GM23338 (cell line): ENCODE data around the gene TUB.

Experiments
- ETS1 ChIP-seq: IDR thresholded peaks from 2 replicates; pipeline ENCODE4 v1.6.1; 2016; ENCODE audit warnings: antibody characterized with exemption
- EZH2 ChIP-seq: fragments of 200-600 bp; sonication (generic); IDR thresholded peaks from one replicate; pipeline ENCODE4 v1.8.0; 2017; ENCODE audit warnings: antibody characterized with exemption, mild to moderate bottlenecking, low read depth; ENCODE audit not compliant: unreplicated experiment
- EZH2phosphoT487 ChIP-seq: fragments of 200-600 bp; sonication (generic); IDR thresholded peaks from one replicate; pipeline ENCODE4 v1.8.1; 2018; ENCODE audit warnings: antibody characterized with exemption; ENCODE audit not compliant: unreplicated experiment
- JUNB ChIP-seq: IDR thresholded peaks from one replicate; pipeline ENCODE4 v1.6.1; 2016; ENCODE audit warnings: antibody characterized with exemption; ENCODE audit not compliant: unreplicated experiment
- POLR2AphosphoS5 ChIP-seq: IDR thresholded peaks from 2 replicates; pipeline ENCODE4 v1.6.1; 2016; ENCODE audit warnings: antibody characterized with exemption, low read depth
- STAT1 ChIP-seq: IDR thresholded peaks from one replicate; pipeline ENCODE4 v1.6.1; 2016; ENCODE audit warnings: antibody characterized with exemption; ENCODE audit not compliant: unreplicated experiment
- ZNF114 ChIP-seq: fragments of 250-450 bp; sonication (Bioruptor Pico); IDR thresholded peaks from 2 replicates; pipeline ENCODE4 v1.5.0; 2020; ENCODE audit warnings: mild to moderate bottlenecking, moderate library complexity
- ZNF331 ChIP-seq: fragments of 250-450 bp; sonication (Bioruptor Pico); IDR thresholded peaks from 2 replicates; pipeline ENCODE4 v1.5.0; 2020; ENCODE audit warnings: low read depth, mild to moderate bottlenecking, moderate library complexity
- TF ChIP-seq, protein P1 (sequence below), 2 experiments: fragments of 200-600 bp in 1 of 2; sonication (generic) in 1 of 2; conservative IDR thresholded peaks; 2 replicates each; pipeline versions ENCODE4 v1.5.1 to v1.6.1; 2016 to 2017; ENCODE audit warnings: antibody characterized with exemption in 2 of 2, low read depth in 2 of 2, mild to moderate bottlenecking in 2 of 2, moderate library complexity in 1 of 2
- TF ChIP-seq, protein P2 (sequence below): IDR thresholded peaks from one replicate; pipeline ENCODE4 v1.6.1; 2018; ENCODE audit warnings: antibody characterized with exemption; ENCODE audit not compliant: unreplicated experiment

- TF ChIP-seq, protein P1, sequence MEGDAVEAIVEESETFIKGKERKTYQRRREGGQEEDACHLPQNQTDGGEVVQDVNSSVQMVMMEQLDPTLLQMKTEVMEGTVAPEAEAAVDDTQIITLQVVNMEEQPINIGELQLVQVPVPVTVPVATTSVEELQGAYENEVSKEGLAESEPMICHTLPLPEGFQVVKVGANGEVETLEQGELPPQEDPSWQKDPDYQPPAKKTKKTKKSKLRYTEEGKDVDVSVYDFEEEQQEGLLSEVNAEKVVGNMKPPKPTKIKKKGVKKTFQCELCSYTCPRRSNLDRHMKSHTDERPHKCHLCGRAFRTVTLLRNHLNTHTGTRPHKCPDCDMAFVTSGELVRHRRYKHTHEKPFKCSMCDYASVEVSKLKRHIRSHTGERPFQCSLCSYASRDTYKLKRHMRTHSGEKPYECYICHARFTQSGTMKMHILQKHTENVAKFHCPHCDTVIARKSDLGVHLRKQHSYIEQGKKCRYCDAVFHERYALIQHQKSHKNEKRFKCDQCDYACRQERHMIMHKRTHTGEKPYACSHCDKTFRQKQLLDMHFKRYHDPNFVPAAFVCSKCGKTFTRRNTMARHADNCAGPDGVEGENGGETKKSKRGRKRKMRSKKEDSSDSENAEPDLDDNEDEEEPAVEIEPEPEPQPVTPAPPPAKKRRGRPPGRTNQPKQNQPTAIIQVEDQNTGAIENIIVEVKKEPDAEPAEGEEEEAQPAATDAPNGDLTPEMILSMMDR (conservative IDR thresholded peaks at IDR 0.05; ENCODE audit: low read depth in 2 of 2), result no peak
- TF ChIP-seq EZH2 (no peak), POLR2AphosphoS5 (no peak), ZNF114 (no peak), JUNB (no peak), ZNF331 (no peak), STAT1 (no peak), EZH2phosphoT487 (no peak), ETS1 (no peak)
- TF ChIP-seq, protein P2, sequence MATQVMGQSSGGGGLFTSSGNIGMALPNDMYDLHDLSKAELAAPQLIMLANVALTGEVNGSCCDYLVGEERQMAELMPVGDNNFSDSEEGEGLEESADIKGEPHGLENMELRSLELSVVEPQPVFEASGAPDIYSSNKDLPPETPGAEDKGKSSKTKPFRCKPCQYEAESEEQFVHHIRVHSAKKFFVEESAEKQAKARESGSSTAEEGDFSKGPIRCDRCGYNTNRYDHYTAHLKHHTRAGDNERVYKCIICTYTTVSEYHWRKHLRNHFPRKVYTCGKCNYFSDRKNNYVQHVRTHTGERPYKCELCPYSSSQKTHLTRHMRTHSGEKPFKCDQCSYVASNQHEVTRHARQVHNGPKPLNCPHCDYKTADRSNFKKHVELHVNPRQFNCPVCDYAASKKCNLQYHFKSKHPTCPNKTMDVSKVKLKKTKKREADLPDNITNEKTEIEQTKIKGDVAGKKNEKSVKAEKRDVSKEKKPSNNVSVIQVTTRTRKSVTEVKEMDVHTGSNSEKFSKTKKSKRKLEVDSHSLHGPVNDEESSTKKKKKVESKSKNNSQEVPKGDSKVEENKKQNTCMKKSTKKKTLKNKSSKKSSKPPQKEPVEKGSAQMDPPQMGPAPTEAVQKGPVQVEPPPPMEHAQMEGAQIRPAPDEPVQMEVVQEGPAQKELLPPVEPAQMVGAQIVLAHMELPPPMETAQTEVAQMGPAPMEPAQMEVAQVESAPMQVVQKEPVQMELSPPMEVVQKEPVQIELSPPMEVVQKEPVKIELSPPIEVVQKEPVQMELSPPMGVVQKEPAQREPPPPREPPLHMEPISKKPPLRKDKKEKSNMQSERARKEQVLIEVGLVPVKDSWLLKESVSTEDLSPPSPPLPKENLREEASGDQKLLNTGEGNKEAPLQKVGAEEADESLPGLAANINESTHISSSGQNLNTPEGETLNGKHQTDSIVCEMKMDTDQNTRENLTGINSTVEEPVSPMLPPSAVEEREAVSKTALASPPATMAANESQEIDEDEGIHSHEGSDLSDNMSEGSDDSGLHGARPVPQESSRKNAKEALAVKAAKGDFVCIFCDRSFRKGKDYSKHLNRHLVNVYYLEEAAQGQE, result no peak
Measured at GRCh38 chr11:8059571-8060011, 21.4 kb upstream of the TUB start.
